Activated CD4-positive, CD25-positive, alpha-beta regulatory T cell treated with anti-CD3 and anti-CD28 coated beads, Interleukin-2, amount 50 U/mL, for 72 hours (primary cell): ENCODE data around the gene UBXN6.

Experiments
- DNase-seq: peaks from one replicate; pipeline ENCODE4 v3.0.0; 2021

UBXN6 gene

DNA sequence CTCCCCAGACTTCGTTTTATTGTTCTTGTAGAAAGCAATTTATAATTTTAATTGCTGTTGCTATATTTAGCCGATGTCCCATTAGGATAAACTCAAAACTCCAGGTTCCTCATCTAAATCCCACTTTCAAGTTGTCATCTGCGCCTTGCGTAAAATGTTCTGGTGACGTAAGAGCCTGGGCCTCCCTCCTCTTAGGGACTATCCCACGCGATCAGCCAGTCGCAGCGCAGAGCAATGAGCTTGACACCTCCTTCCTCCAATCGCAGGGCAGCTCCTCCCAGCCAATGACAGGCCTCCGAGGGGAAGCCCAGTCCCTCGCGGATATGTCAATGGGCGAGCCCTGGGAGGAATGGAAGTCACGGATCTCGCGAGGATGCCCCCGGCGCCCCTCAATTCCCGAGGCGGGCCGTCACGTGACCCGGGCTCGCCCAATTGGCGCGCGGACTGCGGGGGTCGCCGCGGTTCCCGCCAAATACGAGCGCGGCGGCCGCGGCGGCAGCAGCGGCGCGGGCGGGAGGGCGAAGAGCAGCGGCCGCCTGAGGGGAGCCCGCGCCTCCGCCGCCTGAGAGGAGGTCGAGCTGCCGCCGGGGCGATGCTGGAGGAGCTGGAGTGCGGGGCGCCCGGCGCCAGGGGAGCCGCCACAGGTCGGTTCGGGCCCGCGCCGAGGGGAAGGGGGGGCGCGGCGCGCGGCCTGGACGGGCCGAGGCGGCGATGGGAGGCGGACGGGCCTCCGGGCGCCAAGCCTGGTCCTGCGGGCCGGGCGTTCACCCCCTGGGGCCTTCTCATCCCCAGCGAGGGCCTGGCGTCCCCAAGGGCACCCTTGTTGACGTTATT lies 55.2 kb downstream of the UBXN6 start, which contains the start of gene CHAF1A:
CHAF1A (plus strand) TSS at position 470 of the 834 bp plus-strand sequence; CDS start at position 593, 123 bp downstream.
- DNase-seq = peak; percentile 99

DNA sequence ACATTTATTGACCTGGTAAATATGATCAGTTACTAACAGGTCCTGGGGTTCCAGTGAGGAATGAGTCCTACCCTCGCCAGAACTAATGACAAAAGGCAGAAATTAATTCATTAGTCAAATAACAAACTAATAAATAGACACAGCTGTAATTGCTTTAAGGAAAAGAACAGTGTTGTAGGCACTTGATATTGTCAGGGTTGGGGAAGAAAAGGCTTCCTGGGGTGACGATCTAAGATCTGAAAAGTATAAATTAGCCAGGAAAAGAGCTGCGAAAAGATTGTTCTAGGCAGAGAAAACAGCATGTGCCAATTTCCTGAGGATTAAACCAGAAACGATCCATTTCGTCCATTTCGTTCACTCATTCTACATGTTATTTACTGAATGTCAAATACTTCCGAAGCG lies 55.8 kb downstream of the UBXN6 start:
- DNase-seq = no peak

DNA sequence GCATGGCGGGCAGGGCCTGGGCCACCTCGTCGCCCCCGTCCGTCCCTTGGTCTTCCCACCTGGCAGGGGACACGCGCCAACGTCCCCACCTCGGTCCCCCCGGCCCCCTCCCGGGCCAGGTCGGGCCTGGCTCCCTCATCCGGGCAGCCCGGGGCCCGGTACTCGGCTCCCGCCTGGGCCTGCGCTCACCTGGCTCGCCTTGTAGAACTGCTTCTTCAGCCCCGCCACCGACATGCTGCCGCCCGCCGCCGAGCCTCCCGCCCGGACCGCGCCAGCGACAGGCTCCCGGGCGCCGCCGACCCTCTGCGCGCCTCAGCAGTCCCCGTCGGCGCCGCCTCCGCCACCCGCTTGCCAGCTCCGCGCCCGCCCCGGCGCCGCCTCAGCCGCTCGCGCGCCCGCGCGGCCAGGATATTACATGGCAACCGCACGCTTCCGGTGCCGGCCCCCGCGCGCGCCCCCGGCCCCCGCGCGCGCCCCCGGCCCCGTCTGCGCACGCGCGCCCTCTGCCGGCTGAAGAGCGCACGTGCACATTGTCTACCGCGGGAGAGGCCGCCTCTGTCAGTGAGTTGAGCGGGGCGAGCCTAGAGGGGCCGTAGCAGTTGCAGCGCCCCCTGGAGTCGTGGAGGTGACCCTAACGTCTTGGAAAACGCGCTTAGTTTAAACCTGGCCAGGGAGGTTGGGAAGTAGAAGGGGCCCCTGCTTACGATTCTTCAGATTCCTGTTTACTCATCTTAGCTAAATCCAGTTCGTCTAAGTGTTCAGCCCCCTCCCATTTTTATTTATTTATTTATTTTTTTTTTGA lies 57.3 kb downstream of the UBXN6 start, which contains the start of gene SH3GL1:
SH3GL1 (minus strand) TSS at position 413 of the 802 bp plus-strand sequence; CDS start at position 234, 179 bp downstream.
- DNase-seq = peak; percentile 95

DNA sequence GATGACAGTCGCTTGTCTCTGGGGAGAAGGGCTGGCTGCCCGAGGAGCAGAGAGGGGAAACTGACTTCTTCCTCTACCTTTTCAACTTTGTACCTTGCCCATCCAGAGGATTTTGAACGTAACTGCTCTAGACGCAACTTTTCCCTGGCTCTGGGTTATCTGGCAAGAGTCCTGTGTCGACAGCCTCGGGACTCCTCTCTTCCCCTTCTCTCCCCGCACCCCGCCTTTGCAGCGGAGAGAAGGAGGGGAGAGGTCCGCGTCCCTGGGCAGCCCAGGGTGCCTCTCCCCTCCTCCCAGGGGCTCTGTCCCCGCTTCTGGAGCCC lies 57.8 kb downstream of the UBXN6 start:
- no peak for DNase-seq

DNA sequence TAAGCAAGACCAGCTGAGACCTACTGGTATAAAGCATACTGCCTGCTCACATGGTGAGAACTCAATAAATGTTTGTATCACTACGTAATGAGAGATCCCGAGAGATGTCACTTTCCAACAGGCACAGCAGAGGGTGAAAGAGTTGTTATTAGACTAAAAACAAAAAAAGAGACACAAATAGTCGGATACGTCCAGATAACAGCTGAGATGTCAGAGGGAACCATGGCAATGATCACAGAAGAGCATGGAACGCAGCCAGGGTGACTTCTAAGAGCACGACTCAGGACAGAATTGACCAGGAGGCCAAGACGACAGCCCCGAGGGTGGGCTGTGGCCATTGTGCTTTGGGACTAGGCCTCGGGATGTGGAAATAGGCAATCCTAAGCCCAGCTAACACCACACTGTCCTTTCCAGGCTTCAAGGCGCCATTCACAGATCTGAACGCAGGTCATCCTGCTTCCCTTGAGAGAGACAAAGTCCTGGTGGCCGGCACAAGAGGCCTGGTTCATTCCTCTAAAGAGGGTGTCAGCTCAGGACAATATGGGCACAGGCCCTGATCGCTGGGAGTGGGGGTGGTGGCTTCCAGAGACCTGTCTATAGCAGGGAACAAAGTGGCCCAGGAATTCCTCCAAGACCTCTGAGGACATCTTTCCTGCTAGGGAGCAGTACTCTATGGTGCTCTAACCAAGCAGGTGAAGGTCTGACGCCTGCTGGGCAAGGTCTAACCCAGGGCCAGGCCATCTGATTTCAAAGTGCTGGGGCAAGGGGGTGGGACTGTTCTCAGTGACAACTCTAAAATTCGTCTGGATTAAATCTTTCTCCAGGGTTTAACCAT lies 60.4 kb downstream of the UBXN6 start:
- no peak for DNase-seq
